GM10248 (cell line): ENCODE measurements around the gene TASP1.

Experiments used
- CTCF ChIA-PET: fragments of 300-600 bp; sonication (Branson Sonifier 250); formaldehyde crosslinking; extraction: SDS; loops from one replicate; lab custom pipeline; 2021; ENCODE audit warnings: antibody characterized with exemption; lab: Yijun Ruan, JAX
- POLR2A ChIA-PET: fragments of 350-650 bp; sonication (Branson Sonifier 250); formaldehyde crosslinking; extraction: SDS; loops from one replicate; lab custom pipeline; 2020; ENCODE audit warnings: antibody characterized with exemption; lab: Yijun Ruan, JAX
- DNase-seq: peaks from one replicate; pipeline ENCODE4 v3.0.0; 2012; ENCODE audit errors: extremely low spot score
- TF ChIP-seq, protein P1 (sequence below): IDR thresholded peaks from 2 replicates; pipeline ENCODE4 v1.5.1; 2012; ENCODE audit warnings: mild to moderate bottlenecking, low read depth; ENCODE audit errors: extremely low read depth, missing control alignments, control extremely low read depth

TASP1 gene

DNA sequence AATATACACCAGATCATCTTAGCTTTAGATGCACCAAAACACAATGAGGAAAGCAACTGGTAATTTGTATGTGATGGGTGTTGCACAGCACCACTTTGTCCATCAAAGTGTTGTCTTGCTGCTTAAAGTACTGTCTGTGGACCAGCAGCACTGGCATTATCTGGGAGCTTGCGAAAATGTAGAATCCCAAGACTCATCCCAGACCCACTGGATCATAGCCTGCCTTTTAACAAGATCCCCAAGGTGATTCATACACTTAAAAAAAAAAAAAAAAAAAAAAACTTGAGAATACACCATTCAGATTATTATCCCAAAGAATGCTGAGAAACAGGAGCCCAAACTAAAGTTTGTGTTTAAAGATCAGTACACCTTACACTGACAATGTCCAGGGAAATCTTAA is 123.4 kb downstream of the TASP1 start:
- TF ChIP-seq, protein P1, sequence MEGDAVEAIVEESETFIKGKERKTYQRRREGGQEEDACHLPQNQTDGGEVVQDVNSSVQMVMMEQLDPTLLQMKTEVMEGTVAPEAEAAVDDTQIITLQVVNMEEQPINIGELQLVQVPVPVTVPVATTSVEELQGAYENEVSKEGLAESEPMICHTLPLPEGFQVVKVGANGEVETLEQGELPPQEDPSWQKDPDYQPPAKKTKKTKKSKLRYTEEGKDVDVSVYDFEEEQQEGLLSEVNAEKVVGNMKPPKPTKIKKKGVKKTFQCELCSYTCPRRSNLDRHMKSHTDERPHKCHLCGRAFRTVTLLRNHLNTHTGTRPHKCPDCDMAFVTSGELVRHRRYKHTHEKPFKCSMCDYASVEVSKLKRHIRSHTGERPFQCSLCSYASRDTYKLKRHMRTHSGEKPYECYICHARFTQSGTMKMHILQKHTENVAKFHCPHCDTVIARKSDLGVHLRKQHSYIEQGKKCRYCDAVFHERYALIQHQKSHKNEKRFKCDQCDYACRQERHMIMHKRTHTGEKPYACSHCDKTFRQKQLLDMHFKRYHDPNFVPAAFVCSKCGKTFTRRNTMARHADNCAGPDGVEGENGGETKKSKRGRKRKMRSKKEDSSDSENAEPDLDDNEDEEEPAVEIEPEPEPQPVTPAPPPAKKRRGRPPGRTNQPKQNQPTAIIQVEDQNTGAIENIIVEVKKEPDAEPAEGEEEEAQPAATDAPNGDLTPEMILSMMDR: no peak
- ChIA-PET POLR2A (no interaction called here), CTCF (interaction anchor here (0.6 to 2.6 kb wide), 5 partner anchors 9 to 57 kb away, joined by 3 to 13 read pairs (median 3); no protein-coding TSS in a partner anchor)
- DNase-seq: no peak

DNA sequence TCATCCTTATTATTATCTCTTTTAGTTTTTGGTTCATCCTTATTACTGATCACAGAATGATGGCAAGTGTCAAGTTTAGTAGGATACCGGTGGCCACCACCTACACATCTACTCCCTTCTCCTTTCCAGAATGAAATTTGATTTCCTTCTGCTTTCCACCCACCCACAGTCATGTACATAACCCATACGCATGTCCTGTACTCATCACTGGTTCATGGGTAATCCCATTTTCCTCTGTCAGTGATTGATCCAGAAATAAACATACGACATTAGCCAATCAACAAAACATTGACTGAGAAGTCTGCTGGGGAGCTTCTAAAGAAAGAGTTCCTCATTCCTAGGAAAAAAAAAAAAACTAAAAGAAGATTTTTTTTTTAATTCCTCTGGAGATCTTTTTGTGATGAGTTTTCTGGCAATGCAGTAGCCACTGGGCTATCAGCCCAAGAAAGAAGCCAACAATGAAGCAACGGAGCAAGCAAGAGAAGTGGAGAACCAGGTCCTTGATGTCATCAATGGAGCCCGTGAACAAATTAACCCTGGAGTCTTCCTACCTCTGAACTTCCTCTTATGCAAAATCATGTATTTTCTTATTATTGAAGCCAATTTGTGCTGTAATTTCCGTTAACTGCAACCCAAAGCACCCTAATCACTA is 127.8 kb downstream of the TASP1 start:
- no peak for DNase-seq
- POLR2A ChIA-PET: no interaction called here
- CTCF ChIA-PET: no interaction called here
- TF ChIP-seq, protein P1: no peak

DNA sequence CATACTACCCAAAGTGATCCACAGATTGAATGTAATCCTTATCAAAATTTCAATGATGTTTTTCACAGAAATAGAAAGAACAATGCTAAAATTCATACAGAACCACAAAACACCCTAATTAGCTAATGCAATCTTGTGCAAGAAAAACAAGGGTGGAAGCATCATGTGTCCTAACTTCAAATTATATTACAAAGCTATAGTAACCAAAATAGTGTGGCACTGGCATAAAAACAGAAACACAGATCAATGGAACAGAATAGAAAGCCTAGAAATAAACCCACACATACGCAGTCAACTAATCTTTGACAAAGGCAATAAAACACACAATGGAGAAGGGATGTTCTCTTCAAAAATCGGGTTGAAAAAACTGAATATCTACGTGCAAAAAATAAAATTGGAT is 131.1 kb downstream of the TASP1 start:
- CTCF ChIA-PET: interaction anchor here (0.8 to 1.0 kb wide), 2 partner anchors 48 to 77 kb away, joined by 3 read pairs; no protein-coding TSS in a partner anchor
- DNase-seq: no peak
- TF ChIP-seq, protein P1: no peak

DNA sequence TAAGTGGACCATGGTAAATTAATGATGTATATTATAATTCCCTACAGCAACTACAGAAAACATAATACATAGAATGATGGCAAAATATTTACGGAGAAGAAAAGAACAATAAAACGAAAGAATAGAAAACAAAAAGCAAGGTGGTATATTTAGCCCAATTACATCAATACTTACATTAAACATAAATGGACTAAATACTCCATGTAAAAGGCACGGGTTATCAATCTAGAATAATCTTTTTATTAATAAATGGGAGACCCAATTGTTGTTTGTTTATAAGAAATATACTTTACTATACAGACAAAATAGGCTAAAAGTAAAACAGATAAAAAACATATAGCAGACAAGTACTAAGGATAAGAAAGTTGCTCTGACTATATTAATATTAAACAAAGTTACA is 137.2 kb downstream of the TASP1 start:
- ChIA-PET CTCF (no interaction called here), POLR2A (no interaction called here)
- no peak for DNase-seq
- TF ChIP-seq, protein P1: no peak

More for the DNA sequence above, 131.1 kb downstream of the TASP1 start:
- POLR2A ChIA-PET: no interaction called here

DNA sequence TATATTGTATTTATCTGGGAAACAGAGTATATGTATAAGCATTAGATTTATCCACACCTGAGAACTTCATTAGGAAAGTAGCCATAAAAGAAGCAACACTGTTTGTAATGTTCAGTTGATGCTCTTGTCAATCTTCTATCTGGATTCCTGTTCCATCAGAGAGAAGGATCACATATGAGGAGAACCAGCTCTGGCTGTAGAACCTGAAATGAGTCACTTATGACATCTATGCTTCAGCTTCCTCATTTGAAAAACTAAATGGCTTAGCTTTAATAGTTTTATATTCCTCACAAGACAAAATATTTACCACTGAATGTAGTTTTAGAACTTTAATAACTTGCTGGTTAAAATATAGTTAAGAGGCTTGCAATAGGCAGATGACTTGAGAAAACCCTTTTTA is 144.7 kb downstream of the TASP1 start:
- CTCF ChIA-PET: interaction anchor here (1.2 kb wide), 1 partner anchor 9 kb away, joined by 3 read pairs; no protein-coding TSS in a partner anchor
- no peak for DNase-seq
- TF ChIP-seq, protein P1: no peak

DNA sequence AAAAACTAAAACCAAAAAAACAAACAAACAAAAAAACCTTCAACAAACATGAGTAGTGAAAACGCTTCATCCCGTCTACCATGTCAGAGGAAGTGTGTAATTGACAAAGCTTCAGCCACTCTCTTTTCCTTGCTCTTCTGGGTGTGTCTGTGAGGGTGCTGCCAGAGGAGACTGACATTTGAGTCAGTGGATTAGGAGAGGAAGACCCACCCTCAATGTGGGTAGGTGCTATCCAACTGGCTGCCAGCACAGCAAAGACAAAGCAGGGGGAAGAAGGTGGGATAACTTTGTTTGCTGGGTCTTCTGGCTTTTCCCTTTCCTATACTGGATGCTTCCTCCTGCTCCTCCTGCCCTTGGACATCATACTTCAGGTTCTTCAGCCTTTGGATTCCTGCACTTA is 145.6 kb downstream of the TASP1 start:
- TF ChIP-seq, protein P1: no peak
- ChIA-PET CTCF (interaction anchor here (1.2 kb wide), 1 partner anchor 10 kb away, joined by 3 read pairs; no protein-coding TSS in a partner anchor), POLR2A (no interaction called here)
- no peak for DNase-seq

More for the DNA sequence above, 144.7 kb downstream of the TASP1 start:
- POLR2A ChIA-PET: no interaction called here
